OCI-LY3 (cell line): ENCODE results near the gene CNTN5.

Experiments used
- CTCF ChIP-seq: fragments of 200-600, 300-600 bp; sonication (generic); IDR thresholded peaks from 2 replicates; pipeline ENCODE4 v1.5.1; 2014; ENCODE audit warnings: antibody characterized with exemption, low read length, low read depth
- EZH2phosphoT487 ChIP-seq: fragments of 200-600 bp; shearing (Covaris generic); IDR thresholded peaks from 2 replicates; pipeline ENCODE4 v1.6.1; 2018; ENCODE audit warnings: antibody characterized with exemption, mixed run types, low read depth

- TF ChIP-seq CTCF (no peak), EZH2phosphoT487 (no peak)
These were observed 613.8 kb downstream of the CNTN5 start for GRCh38 chr11:99634581-99634980.
